ENCODE results near the gene ZNF638. TPM values are rescaled to one million over a fixed set of nuclear protein-coding genes. Genes with fewer than 3 reads are reported as not detected.

ZNF638 gene
- total and polyA plus RNA-seq, 2 donors: 149 to 210 TPM

- DNase-seq (ENCODE audit: low read depth in 6 of 9, low spot score in 9 of 9): no peak
- peaks cover 33 to 82% of the 10 kb centered on the region in 2 donors for H3K36me3 ChIP-seq (ENCODE audit: control insufficient read depth in 2 of 2, insufficient read depth in 2 of 2, low read length in 1 of 2)
Measured at GRCh38 chr2:71361631-71362030, 30.0 kb downstream of the ZNF638 start.

GRCh38 chr2:71362447-71362846 lies 30.9 kb downstream of the ZNF638 start:
- no peaks in the 10 kb centered on the region for H3K9me3 ChIP-seq (ENCODE audit: control insufficient read depth in 2 of 2, insufficient read depth in 1 of 2, low read length in 1 of 2)
- 97% methylated on average over 2 of the region's 2 CpGs for WGBS
- no peak for DNase-seq (ENCODE audit: low read depth in 6 of 9, low spot score in 9 of 9)
- H3K4me1 ChIP-seq (ENCODE audit: control insufficient read depth in 2 of 2, insufficient read depth in 2 of 2, low read length in 2 of 2): no peaks in the 10 kb centered on the region
- peaks cover 37 to 81% of the 10 kb centered on the region in 2 donors for H3K36me3 ChIP-seq (ENCODE audit: control insufficient read depth in 2 of 2, insufficient read depth in 2 of 2, low read length in 1 of 2)
- no peak overlapping the region for H3K27ac ChIP-seq (ENCODE audit: low read depth in 1 of 2, low read length in 1 of 2)
- H3K4me3 ChIP-seq (ENCODE audit: low read length in 2 of 2): no peak overlapping the region
- H3K27me3 ChIP-seq (ENCODE audit: control insufficient read depth in 2 of 2, insufficient read depth in 1 of 2, low read length in 1 of 2): no peaks in the 10 kb centered on the region

More at GRCh38 chr2:71361631-71362030, 30.0 kb downstream of the ZNF638 start:
- H3K9me3 ChIP-seq (ENCODE audit: control insufficient read depth in 2 of 2, insufficient read depth in 1 of 2, low read length in 1 of 2): no peaks in the 10 kb centered on the region
- 95% methylated on average over 3 of the region's 3 CpGs for WGBS
- no peaks in the 10 kb centered on the region for H3K4me1 ChIP-seq (ENCODE audit: control insufficient read depth in 2 of 2, insufficient read depth in 2 of 2, low read length in 2 of 2)
- H3K27ac ChIP-seq (ENCODE audit: low read depth in 1 of 2, low read length in 1 of 2): no peak overlapping the region
- no peak overlapping the region for H3K4me3 ChIP-seq (ENCODE audit: low read length in 2 of 2)
- no peaks in the 10 kb centered on the region for H3K27me3 ChIP-seq (ENCODE audit: control insufficient read depth in 2 of 2, insufficient read depth in 1 of 2, low read length in 1 of 2)

- no peak overlapping the region for H3K27ac ChIP-seq (ENCODE audit: low read depth in 1 of 2, low read length in 1 of 2)
- 99% methylated on average over 2 of the region's 2 CpGs for WGBS
- H3K9me3 ChIP-seq (ENCODE audit: control insufficient read depth in 2 of 2, insufficient read depth in 1 of 2, low read length in 1 of 2): no peaks in the 10 kb centered on the region
- H3K4me1 ChIP-seq (ENCODE audit: control insufficient read depth in 2 of 2, insufficient read depth in 2 of 2, low read length in 2 of 2): no peaks in the 10 kb centered on the region
- no peak overlapping the region for H3K4me3 ChIP-seq (ENCODE audit: low read length in 2 of 2)
- H3K36me3 ChIP-seq (ENCODE audit: control insufficient read depth in 2 of 2, insufficient read depth in 2 of 2, low read length in 1 of 2): peaks cover 43 to 56% of the 10 kb centered on the region in 2 donors
- no peaks in the 10 kb centered on the region for H3K27me3 ChIP-seq (ENCODE audit: control insufficient read depth in 2 of 2, insufficient read depth in 1 of 2, low read length in 1 of 2)
- DNase-seq (ENCODE audit: low read depth in 6 of 9, low spot score in 9 of 9): no peak
Measured at GRCh38 chr2:71370015-71370414, 38.4 kb downstream of the ZNF638 start.

- Histone ChIP-seq H3K36me3 (ENCODE audit: control insufficient read depth in 2 of 2, insufficient read depth in 2 of 2, low read length in 1 of 2) (peaks cover 35 to 54% of the 10 kb centered on the region in 2 donors), H3K27me3 (ENCODE audit: control insufficient read depth in 2 of 2, insufficient read depth in 1 of 2, low read length in 1 of 2) (no peaks in the 10 kb centered on the region)
- WGBS: 100% methylated on average over 1 of the region's 1 CpG
Measured at GRCh38 chr2:71372042-71372441, 40.5 kb downstream of the ZNF638 start.

GRCh38 chr2:71379086-71379485 lies 47.5 kb downstream of the ZNF638 start:
- Histone ChIP-seq H3K9me3 (ENCODE audit: control insufficient read depth in 2 of 2, insufficient read depth in 1 of 2, low read length in 1 of 2) (no peaks in the 10 kb centered on the region), H3K27me3 (ENCODE audit: control insufficient read depth in 2 of 2, insufficient read depth in 1 of 2, low read length in 1 of 2) (no peaks in the 10 kb centered on the region), H3K36me3 (ENCODE audit: control insufficient read depth in 2 of 2, insufficient read depth in 2 of 2, low read length in 1 of 2) (peaks cover 22 to 54% of the 10 kb centered on the region in 2 donors), H3K4me3 (ENCODE audit: low read length in 2 of 2) (no peak overlapping the region), H3K4me1 (ENCODE audit: control insufficient read depth in 2 of 2, insufficient read depth in 2 of 2, low read length in 2 of 2) (no peaks in the 10 kb centered on the region), H3K27ac (ENCODE audit: low read depth in 1 of 2, low read length in 1 of 2) (no peak overlapping the region)
- DNase-seq (ENCODE audit: low read depth in 6 of 9, low spot score in 9 of 9): no peak
- 97% methylated on average over 4 of the region's 4 CpGs for WGBS

More at GRCh38 chr2:71372042-71372441, 40.5 kb downstream of the ZNF638 start:
- no peak for DNase-seq (ENCODE audit: low read depth in 6 of 9, low spot score in 9 of 9)
- Histone ChIP-seq H3K4me3 (ENCODE audit: low read length in 2 of 2) (no peak overlapping the region), H3K27ac (ENCODE audit: low read depth in 1 of 2, low read length in 1 of 2) (no peak overlapping the region), H3K4me1 (ENCODE audit: control insufficient read depth in 2 of 2, insufficient read depth in 2 of 2, low read length in 2 of 2) (no peaks in the 10 kb centered on the region), H3K9me3 (ENCODE audit: control insufficient read depth in 2 of 2, insufficient read depth in 1 of 2, low read length in 1 of 2) (no peaks in the 10 kb centered on the region)

GRCh38 chr2:71380665-71381064 lies 49.1 kb downstream of the ZNF638 start:
- WGBS: over 99% methylated on average over 3 of the region's 3 CpGs
- Histone ChIP-seq H3K4me3 (ENCODE audit: low read length in 2 of 2) (no peak overlapping the region), H3K27me3 (ENCODE audit: control insufficient read depth in 2 of 2, insufficient read depth in 1 of 2, low read length in 1 of 2) (no peaks in the 10 kb centered on the region), H3K36me3 (ENCODE audit: control insufficient read depth in 2 of 2, insufficient read depth in 2 of 2, low read length in 1 of 2) (peaks cover 18 to 54% of the 10 kb centered on the region in 2 donors), H3K9me3 (ENCODE audit: control insufficient read depth in 2 of 2, insufficient read depth in 1 of 2, low read length in 1 of 2) (no peaks in the 10 kb centered on the region), H3K27ac (ENCODE audit: low read depth in 1 of 2, low read length in 1 of 2) (no peak overlapping the region), H3K4me1 (ENCODE audit: control insufficient read depth in 2 of 2, insufficient read depth in 2 of 2, low read length in 2 of 2) (no peaks in the 10 kb centered on the region)
- DNase-seq (ENCODE audit: low read depth in 6 of 9, low spot score in 9 of 9): no peak

GRCh38 chr2:71385012-71385411 lies 53.4 kb downstream of the ZNF638 start:
- Histone ChIP-seq H3K9me3 (ENCODE audit: control insufficient read depth in 2 of 2, insufficient read depth in 1 of 2, low read length in 1 of 2) (peaks cover 2 to 4% of the 10 kb centered on the region in 2 donors), H3K27ac (ENCODE audit: low read depth in 1 of 2, low read length in 1 of 2) (no peak overlapping the region), H3K27me3 (ENCODE audit: control insufficient read depth in 2 of 2, insufficient read depth in 1 of 2, low read length in 1 of 2) (no peaks in the 10 kb centered on the region), H3K4me3 (ENCODE audit: low read length in 2 of 2) (no peak overlapping the region), H3K4me1 (ENCODE audit: control insufficient read depth in 2 of 2, insufficient read depth in 2 of 2, low read length in 2 of 2) (no peaks in the 10 kb centered on the region), H3K36me3 (ENCODE audit: control insufficient read depth in 2 of 2, insufficient read depth in 2 of 2, low read length in 1 of 2) (peaks cover 31 to 61% of the 10 kb centered on the region in 2 donors)
- WGBS: 96% methylated on average over 1 of the region's 1 CpG
- no peak for DNase-seq (ENCODE audit: low read depth in 6 of 9, low spot score in 9 of 9)

GRCh38 chr2:71388214-71388613 lies 56.6 kb downstream of the ZNF638 start:
- peaks cover 46 to 61% of the 10 kb centered on the region in 2 donors for H3K36me3 ChIP-seq (ENCODE audit: control insufficient read depth in 2 of 2, insufficient read depth in 2 of 2, low read length in 1 of 2)
- no peaks in the 10 kb centered on the region for H3K4me1 ChIP-seq (ENCODE audit: control insufficient read depth in 2 of 2, insufficient read depth in 2 of 2, low read length in 2 of 2)
- no peaks in the 10 kb centered on the region for H3K27me3 ChIP-seq (ENCODE audit: control insufficient read depth in 2 of 2, insufficient read depth in 1 of 2, low read length in 1 of 2)
- WGBS: 94% methylated on average over 16 of the region's 16 CpGs
- H3K9me3 ChIP-seq (ENCODE audit: control insufficient read depth in 2 of 2, insufficient read depth in 1 of 2, low read length in 1 of 2): peaks cover 2 to 4% of the 10 kb centered on the region in 2 donors
- DNase-seq (ENCODE audit: low read depth in 6 of 9, low spot score in 9 of 9): no peak
- H3K4me3 ChIP-seq (ENCODE audit: low read length in 2 of 2): no peak overlapping the region
- no peak overlapping the region for H3K27ac ChIP-seq (ENCODE audit: low read depth in 1 of 2, low read length in 1 of 2)

- Histone ChIP-seq H3K36me3 (ENCODE audit: control insufficient read depth in 2 of 2, insufficient read depth in 2 of 2, low read length in 1 of 2) (peaks cover 55 to 74% of the 10 kb centered on the region in 2 donors), H3K4me3 (ENCODE audit: low read length in 2 of 2) (no peak overlapping the region), H3K9me3 (ENCODE audit: control insufficient read depth in 2 of 2, insufficient read depth in 1 of 2, low read length in 1 of 2) (peaks cover 2 to 4% of the 10 kb centered on the region in 2 donors), H3K27me3 (ENCODE audit: control insufficient read depth in 2 of 2, insufficient read depth in 1 of 2, low read length in 1 of 2) (no peaks in the 10 kb centered on the region), H3K27ac (ENCODE audit: low read depth in 1 of 2, low read length in 1 of 2) (no peak overlapping the region), H3K4me1 (ENCODE audit: control insufficient read depth in 2 of 2, insufficient read depth in 2 of 2, low read length in 2 of 2) (no peaks in the 10 kb centered on the region)
- DNase-seq (ENCODE audit: low read depth in 6 of 9, low spot score in 9 of 9): no peak
- WGBS: 98% methylated on average over 12 of the region's 12 CpGs
Measured at GRCh38 chr2:71389384-71390072, 57.9 kb downstream of the ZNF638 start.
